ENCODE measurements around the gene C11orf71. TPM values are rescaled to one million over a fixed set of nuclear protein-coding genes. Genes with fewer than 3 reads are reported as not detected.

C11orf71 gene
- polyA plus RNA-seq, 3 donors, result 6.4 to 10.1 (median 6.9) TPM

- WGBS, 3 donors, result 90 to 97% (median 97%) methylated on average over 4 of the region's 4 CpGs
- no peak overlapping the region for H3K27ac ChIP-seq (ENCODE audit: low read depth, low read length)
Measured at GRCh38 chr11:114412946-114413345, 12.6 kb upstream of the C11orf71 start.

GRCh38 chr11:114401311-114401710, 1.0 kb upstream of the C11orf71 start:
- 2 to 4% (median 3%) methylated on average over 4 of the region's 4 CpGs for WGBS, 3 donors
- H3K27ac ChIP-seq (ENCODE audit: low read depth, low read length), result no peak overlapping the region

DNA sequence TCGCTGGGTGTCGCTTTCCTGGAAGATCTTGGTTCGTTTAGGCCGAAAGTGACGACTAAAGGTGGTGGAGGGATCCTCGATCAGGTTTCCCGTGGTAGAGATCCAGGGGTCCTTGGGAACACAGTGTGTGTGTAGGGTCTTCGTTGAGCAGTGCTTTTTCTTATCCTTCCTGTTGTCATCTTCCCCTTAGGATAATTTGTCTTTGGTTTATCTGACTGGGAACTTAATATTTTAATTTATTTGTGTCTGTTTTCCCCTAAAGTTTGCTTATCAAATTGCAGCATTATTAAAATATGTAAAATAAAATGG, 558 bp upstream of the C11orf71 start:
- H3K27ac ChIP-seq (ENCODE audit: low read depth, low read length), result peak overlapping the region; percentile 89
- WGBS, 3 donors, result 0% methylated on average over 8 of the region's 8 CpGs

DNA sequence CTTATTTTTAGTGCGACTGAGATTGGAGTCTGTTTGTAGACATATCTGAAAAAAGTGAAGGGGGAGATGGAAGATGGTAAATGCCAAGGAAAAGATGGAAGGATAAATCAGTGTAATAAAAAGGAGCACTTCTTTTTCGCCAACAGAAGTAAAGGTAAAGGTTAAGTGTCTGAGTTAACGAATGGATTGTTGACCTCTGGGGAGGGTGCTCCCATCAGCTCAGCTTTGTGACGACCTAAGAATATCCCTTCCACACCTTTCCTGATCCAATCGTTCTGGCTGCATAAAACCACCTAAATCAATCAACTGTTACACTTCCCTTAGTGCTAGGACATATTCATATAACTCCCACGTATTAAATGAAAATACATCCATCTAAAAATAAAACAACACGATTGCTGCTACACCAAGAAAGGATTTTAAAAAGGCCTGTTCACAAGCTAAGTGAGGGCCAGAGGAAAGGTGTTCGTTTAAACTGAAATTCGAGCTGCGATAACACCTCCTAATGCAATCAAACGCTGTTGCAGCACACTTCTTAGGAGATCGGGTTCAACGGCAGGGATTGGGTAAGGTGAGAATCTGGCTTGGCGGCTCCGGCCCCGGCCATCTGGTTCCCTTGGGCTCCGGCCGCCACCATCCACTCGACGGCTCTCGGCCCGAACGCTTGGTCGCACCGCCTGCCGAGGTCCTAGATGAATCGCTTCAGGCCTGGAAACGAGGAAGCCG, 658 bp downstream of the C11orf71 start:
- WGBS, 3 donors, result 2 to 4% (median 4%) methylated on average over 29 of the region's 29 CpGs
- H3K27ac ChIP-seq (ENCODE audit: low read depth, low read length), result peak overlapping the region; percentile 85

DNA sequence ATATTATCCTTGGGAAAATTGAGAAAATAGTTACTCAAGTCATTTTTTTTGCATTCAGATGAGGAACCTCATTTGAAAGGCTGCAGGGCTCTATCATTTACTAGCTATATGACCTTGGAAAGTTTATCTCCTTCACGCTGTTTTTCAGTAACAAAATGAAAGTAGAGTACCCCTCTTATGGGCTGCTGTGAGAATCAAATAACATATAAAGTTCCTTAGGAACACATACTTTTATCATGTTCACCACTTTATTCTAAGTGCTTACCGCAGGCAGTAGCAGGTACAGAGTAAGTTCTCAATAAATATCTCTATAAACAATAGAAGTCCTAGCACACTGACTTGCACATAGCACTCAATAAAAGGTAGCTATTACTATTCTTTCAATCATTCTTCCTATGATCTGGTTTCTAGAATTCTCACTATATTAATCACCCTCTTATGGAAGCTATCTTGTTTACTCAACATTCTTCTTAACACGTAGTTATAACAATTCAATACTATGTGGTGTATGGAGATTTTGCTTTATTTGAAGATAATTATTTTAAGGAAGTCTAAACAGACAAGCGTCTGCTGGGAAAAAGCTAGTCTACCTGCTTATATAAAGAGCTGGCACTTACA, 1.9 kb downstream of the C11orf71 start:
- 51 to 89% (median 87%) methylated on average over 4 of the region's 4 CpGs for WGBS, 3 donors
- no peak overlapping the region for H3K27ac ChIP-seq (ENCODE audit: low read depth, low read length)

DNA sequence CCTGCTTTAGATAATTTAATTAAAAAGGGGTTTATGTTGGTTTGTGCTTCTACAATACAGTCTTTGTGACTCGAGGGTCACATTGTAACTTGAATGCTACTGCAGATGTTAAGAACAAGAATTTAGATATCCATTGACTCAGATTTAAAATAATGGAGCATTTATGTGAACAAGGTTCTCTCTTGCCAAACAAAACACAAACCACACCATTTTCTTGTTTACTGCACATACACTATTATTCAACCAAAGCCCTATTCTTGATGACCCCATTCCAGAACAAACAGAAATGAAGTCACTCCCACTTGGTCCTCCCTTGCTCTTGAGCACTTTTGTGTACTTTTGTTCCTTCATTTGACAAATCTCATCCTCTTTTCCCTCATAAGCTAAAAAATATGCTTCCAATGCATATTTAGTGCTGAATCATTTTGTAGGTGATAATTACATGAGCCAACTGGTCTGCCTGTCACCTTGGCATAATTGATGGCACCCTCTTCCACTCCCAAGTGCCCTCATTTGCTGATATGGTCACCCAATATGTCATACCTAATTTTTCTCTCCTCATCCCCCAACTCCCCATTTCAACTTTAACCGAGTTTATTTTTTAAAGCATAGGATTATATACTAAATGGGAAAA, 2.8 kb downstream of the C11orf71 start:
- H3K27ac ChIP-seq (ENCODE audit: low read depth, low read length), result no peak overlapping the region
- WGBS, 3 donors, result 84 to 86% (median 85%) methylated on average over 2 of the region's 2 CpGs

- H3K27ac ChIP-seq (ENCODE audit: low read depth, low read length), result no peak overlapping the region
Measured at GRCh38 chr11:114396916-114397315, 3.4 kb downstream of the C11orf71 start.

DNA sequence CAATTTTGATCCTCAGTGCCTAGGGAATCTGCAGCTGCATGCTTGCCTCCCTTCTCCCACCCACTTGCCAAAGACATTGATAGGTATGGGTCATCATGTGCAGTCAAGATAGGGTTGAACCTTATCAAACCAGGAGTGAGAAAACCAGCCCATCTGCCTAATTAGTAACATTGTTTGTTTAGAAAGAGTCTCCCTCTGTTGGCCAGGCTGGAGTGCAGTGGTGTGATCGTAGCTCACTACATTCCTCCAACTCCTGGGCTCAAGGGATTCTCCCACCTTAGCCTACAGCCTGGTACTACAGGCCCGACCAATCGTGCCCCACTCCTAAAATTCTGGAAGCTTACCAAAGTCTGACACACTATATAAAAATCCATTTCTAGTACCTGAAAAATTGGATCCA, 4.6 kb downstream of the C11orf71 start:
- H3K27ac ChIP-seq (ENCODE audit: low read depth, low read length), result no peak overlapping the region
- WGBS, 3 donors, result 50 to 63% (median 59%) methylated on average over 3 of the region's 3 CpGs

DNA sequence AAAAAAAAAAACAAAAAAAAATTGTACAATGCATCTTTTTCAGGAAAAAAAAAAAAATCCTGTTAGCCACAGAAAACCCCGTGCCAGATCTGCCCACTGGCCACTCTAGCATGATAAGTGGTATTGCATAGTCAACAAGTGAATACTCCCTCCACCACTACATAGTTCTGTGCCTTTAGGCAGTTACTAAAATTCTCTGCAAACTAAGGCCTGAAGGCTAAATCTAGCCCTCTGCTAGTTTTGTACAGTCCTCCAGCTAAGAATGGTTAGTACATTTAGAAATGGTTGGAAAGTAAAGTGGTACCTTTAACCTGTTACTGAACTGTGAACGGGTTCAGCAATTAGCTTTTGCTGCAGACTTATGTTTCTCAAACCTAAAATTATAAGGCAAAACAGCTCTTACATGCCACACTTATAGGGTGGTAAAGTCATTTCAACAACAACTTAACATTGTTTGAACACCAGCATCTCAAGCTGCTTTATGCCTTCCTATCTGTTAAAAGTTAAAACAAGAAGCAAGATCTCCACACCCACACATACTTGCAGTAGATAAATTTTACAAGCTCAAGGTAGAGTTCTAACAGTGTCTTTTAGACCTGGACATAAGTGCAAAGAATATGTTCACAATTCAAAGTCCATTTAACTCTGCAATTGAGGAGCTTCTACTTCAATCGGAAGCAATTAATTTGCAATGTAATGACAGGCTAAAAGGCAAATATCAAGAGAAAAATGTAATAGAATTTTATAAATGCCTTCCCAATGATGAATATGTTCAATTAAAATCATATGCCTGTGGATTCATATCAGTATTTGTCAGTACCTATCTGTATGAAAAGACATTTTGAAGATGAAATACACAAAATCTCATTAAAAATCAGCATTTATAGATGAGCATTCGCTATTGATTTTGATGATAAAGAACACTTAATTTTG, 7.3 kb downstream of the C11orf71 start:
- WGBS, 3 donors, result 81 to 85% (median 84%) methylated on average over 4 of the region's 4 CpGs

GRCh38 chr11:114386545-114386944, 13.8 kb downstream of the C11orf71 start:
- 81 to 97% (median 93%) methylated on average over 1 of the region's 1 CpG for WGBS, 3 donors
- no peak overlapping the region for H3K27ac ChIP-seq (ENCODE audit: low read depth, low read length)

More for the DNA sequence above, 7.3 kb downstream of the C11orf71 start:
- H3K27ac ChIP-seq (ENCODE audit: low read depth, low read length), result no peak overlapping the region

DNA sequence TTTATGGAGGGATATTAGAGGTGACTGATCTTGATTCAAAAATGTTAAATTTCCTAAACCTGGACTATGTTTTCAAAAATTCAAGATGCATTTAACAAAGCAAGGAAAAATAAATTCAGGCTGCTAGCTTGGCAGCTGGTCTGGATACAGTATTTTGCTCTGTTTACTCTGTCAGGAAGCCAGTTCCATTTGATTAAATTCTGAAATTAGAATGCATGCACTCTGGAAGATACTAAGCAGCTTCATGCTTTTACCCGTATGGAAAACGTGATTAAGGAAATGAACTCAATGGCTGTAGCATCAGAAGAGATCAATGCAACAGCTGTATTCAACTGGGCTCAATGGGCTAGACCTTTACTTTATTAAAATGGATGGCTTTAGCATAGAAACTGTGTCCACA, 14.2 kb downstream of the C11orf71 start:
- 53 to 76% (median 74%) methylated on average over 2 of the region's 2 CpGs for WGBS, 3 donors
- H3K27ac ChIP-seq (ENCODE audit: low read depth, low read length), result no peak overlapping the region

DNA sequence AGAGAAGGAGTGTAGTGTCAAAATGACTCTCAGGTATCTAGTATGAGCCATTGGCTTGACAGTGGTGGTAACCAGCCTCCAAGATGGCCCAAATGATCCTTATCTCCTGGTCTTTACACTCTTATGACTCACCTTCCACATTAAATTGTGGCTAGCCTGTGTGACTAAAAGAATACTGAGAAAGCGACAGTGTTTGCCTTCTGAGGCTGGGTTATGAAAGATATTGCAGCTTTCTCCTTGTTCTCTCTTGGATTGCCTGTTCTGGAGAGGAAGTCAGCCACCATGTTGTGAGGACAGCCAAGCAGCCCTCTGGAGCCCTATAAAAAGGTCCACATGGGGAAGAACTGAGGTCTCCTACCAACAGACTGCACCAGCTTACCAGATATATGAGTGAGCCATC, 15.8 kb downstream of the C11orf71 start:
- no peak overlapping the region for H3K27ac ChIP-seq (ENCODE audit: low read depth, low read length)
- 84 to 95% (median 90%) methylated on average over 1 of the region's 1 CpG for WGBS, 3 donors

- WGBS, 3 donors, result 65 to 99% (median 91%) methylated on average over 3 of the region's 3 CpGs
- no peak overlapping the region for H3K27ac ChIP-seq (ENCODE audit: low read depth, low read length)
Measured at GRCh38 chr11:114382509-114382908, 17.8 kb downstream of the C11orf71 start.

DNA sequence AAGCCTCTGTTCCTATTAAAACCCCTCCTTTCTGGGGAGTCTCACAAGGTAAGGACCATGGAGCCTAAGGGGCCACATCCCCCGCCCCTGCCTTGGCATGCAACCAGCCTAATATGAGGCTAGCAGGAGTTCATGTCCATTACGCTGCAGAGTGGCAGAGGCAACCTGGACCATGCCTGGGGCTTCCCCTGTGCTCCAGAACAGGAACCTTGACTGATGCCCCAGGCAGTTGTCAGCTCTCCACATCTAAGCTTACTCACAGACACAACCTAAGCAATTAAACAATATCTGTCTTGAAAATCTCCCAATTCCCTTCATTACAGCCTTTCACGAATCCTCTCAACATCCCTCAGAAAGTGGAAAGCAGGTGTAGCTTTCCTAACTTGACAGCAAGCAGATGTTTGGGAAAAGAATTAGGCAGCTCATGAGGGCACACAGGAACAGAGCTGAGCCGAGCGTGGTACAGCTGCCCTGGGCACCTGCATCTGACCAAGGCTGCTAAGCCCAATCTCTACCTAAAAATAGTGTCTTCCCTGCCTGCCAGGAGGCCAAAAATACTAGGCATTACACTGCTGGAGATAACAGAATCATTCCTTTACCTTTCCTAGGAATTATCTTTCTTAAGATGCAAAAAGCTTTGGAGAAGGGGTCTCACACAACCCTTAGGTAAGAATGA, 20.8 kb downstream of the C11orf71 start:
- WGBS, 3 donors, result 78 to 87% (median 86%) methylated on average over 5 of the region's 5 CpGs
- no peak overlapping the region for H3K27ac ChIP-seq (ENCODE audit: low read depth, low read length)

DNA sequence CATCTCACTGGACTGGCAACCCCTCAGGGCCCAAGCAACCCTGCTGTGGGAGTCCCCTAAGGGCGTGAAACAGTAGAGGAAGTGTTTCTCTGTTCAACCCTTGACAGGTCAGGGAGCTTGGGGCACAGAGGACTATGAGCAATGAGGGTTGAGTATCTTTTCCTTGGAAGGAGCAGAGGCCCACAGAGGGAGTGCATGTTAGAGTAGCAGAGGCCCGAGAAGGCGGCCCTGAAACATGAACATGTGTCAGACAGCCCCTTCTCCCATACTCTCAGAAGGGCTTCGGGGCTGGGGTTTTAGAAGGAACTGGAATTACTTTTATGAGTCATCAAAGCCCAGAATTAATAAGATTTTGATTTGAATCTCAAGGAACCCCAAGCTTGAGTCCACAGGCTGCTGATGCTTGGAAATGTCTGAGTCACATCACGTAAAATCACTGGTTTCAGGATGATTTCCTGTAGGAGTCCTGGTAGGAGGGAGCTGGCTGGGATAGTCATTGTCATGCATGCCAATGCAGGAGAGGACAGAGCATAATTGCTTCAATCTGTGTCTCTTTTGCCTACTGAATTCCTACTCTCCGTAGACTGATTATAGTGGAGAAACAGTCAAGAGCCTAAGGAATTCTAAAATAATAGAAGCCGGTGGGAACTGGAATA, 22.6 kb downstream of the C11orf71 start:
- WGBS, 3 donors, result 89 to 92% (median 90%) methylated on average over 7 of the region's 7 CpGs
- H3K27ac ChIP-seq (ENCODE audit: low read depth, low read length), result no peak overlapping the region

DNA sequence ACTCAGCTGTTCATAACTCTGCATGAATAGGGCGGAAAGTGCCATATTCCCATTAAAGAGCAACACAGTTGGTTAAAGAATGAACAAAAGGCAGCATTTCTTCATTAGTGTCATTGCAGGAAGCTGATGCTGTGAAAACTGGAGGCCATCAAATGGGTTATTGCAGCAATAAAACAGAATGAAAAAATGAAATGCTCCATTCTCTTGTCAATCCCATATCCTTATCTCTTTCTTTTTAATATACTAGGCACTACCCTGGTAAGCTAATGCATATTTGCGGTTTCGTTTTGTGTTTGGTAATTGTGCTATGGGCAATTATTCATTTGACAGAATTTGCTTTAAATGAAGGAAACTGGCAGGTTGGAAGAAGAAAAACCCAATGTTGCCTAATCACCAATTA, 25.3 kb downstream of the C11orf71 start:
- WGBS, 3 donors, result 87 to 96% (median 94%) methylated on average over 3 of the region's 3 CpGs
- H3K27ac ChIP-seq (ENCODE audit: low read depth, low read length), result no peak overlapping the region

DNA sequence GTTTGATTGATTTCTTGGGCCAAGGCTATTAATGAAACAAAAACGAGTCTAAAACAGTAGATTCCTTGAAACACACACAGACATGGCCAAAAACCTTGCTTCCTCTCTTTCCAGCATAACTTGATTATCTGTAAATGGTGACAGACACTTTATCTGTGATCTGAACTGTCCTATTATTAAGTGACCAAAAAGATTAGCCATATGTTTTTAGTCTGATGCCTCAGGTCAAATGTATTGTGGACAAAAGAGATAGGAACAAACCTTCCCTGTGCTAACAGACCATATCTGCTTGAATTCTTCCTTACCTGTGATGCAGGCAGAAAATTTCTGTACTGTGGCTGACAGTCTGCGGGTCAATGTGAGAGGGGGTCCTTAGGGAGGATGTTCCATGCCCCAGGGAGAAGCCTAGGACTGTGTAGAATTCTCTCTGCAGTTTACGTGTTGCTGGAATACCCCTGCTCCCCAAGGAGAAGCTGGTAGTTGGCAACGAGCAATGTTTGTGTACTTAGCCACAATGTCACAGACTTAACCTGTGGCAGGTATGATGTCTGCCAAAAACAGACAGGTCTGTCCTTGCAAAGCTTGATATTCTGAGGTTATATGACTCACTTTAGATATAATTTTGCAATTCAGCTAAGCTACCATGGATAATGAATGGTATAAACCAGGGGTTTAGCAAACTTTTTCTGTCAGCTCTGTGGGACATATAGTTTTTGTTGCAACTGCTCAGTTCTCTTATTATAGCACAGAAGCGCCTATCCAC, 31.2 kb downstream of the C11orf71 start:
- 52 to 82% (median 77%) methylated on average over 5 of the region's 5 CpGs for WGBS, 3 donors
- no peak overlapping the region for H3K27ac ChIP-seq (ENCODE audit: low read depth, low read length)
